ENCODE measurements around the gene TOMM34.
A peak's percentile ranks its signal among the peaks of the same experiment; 100 is the strongest.

Gene TOMM34

GRCh38 chr20:44960103-44960852 is at the start of gene TOMM34:
Gene TOMM34, minus strand, starts transcription at chr20:44960397. Its CDS starts 64 bp downstream, at chr20:44960333.
- DNase-seq, result peak; percentile 76 to 80

DNA sequence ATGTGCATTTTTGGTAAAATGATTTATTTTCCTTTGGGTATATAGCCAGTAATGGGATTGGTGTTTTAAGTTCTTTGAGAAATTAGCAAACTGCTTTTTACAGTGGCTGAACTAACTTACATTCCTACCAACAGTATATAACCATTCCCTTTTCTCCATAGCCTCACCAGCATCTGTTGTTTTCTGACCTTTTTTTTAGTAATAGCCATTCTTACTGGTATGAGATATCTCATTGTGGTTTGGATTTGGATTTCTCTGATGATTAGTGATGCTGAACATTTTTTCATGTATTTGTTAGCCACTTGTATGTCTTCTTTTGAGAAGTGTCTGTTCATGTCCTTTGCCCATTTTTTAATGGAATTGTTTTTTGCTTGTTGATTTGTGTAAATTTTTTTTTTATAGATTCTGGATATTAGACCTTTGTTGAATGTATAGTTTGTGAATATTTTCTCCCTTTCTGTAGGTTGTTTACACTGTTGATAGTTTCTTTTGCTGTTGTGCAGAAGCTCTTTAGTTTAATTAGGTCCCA is 48.4 kb upstream of the TOMM34 start:
- DNase-seq, result no peak

- no peak for DNase-seq
Measured at GRCh38 chr20:44997668-44998067, 37.5 kb upstream of the TOMM34 start.

GRCh38 chr20:44997171-44997570 is 37.0 kb upstream of the TOMM34 start:
- DNase-seq, result no peak

- DNase-seq, result peak in 1 of 2 donors; percentile 55
Measured at GRCh38 chr20:44993343-44993742, 33.1 kb upstream of the TOMM34 start.

- DNase-seq, result no peak
Measured at GRCh38 chr20:44990957-44991356, 30.8 kb upstream of the TOMM34 start.

DNA sequence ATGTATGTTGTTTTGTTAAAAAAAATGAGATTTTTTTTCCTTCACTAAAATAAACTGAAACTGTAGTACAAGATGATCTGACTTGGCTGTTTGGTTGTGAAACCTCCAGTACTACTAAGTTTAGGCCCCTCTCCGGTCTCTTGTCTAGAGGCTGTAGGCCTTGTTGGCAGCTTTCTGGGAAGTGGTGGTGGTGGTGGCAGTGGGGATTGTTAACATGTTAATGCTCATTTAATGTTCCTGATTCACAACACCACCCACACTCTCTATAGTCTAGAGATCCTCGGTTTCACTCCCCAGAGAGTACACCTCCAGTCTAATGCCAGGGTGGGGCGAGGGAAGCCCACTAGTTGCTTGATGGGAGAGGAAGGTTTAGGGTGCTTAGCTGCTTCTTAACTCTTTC is 30.2 kb upstream of the TOMM34 start:
- peak in 1 of 2 donors; percentile 31 for DNase-seq

GRCh38 chr20:44988631-44989171 is 28.5 kb upstream of the TOMM34 start:
- no peak for DNase-seq

- no peak for DNase-seq
Measured at GRCh38 chr20:44983093-44983674, 23.0 kb upstream of the TOMM34 start.

DNA sequence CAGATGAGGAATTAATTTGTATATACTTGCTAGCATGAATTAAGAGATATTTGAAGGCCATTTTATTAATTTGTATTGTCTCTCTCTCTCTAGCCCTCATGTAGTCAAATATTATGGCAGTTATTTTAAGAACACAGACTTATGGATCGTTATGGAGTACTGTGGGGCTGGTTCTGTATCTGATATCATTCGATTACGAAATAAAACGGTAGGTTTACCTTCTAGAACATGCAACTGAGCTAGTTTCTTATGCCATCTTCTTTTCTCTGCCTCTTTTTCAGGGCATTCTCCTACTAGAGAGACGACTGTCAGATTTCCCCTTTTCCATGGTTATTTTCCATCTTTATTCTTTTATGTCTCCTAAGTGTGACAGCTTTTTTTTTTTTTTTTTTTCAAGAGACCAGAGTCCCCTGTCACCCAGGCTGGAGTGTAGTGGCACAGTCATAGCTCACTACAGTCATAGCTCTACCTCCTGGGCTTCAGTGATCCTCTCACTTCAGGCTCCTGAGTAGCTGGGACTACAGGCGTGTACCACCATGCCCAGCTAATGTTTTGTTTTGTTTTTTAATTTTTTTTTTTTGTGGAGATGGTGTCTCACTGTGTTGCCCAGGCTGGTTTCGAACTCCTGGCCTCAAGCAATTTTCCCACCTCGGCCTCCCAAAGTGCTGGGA is 21.7 kb upstream of the TOMM34 start:
- no peak for DNase-seq

DNA sequence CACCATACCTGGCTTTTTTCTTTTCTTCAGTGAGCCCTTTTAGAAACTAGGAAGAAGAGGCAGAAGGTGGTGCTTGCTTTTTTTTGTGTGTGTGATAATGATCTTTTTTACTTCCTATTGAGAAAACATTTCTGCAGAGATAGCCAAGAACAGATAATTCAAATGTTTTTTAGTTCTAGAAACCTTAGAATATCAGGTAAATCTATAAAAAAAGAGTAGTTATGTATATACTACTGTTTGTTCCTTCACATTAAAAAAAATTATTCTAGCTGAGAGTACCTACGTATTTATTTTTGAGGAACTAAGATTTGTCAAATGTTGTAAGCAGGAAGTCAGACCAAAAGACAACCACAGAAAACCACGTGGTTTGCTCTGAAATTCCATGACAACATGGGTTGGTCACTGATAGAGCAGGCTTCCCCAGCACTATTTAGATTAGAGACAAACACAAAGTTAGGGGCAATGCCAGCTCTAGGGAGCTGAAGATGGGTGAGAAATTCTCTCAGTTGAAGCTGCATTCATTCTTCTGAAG is 19.0 kb upstream of the TOMM34 start:
- peak in 1 of 2 donors; percentile 81 for DNase-seq

- no peak for DNase-seq
Measured at GRCh38 chr20:44976698-44977097, 16.5 kb upstream of the TOMM34 start.

- no peak for DNase-seq
Measured at GRCh38 chr20:44973053-44973452, 12.9 kb upstream of the TOMM34 start.

DNA sequence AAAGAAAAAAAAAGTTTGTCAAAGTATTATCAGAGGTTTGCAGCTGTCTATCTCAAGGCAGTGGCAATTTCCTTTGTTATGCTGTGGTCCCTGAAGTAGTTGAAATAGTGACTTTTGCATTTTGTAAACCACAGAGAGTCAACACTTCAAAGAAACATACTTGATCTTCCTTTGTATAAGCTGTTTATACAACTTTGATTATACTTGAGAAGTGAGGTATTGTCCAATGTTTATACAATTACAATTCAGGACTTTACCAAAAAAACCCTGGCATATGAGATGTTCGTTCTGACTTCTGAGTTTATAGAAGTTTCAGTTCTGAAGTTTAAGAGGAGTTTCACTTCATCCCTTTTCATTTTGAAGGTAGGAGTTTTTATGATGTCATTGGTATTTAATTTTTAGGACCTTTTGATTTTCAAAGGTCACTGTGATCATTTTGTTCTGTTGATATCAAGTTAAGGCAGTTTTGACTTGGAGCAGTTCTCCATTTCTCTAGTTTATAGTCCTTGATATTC is 10.1 kb upstream of the TOMM34 start:
- DNase-seq, result peak in 1 of 2 donors; percentile 21

DNA sequence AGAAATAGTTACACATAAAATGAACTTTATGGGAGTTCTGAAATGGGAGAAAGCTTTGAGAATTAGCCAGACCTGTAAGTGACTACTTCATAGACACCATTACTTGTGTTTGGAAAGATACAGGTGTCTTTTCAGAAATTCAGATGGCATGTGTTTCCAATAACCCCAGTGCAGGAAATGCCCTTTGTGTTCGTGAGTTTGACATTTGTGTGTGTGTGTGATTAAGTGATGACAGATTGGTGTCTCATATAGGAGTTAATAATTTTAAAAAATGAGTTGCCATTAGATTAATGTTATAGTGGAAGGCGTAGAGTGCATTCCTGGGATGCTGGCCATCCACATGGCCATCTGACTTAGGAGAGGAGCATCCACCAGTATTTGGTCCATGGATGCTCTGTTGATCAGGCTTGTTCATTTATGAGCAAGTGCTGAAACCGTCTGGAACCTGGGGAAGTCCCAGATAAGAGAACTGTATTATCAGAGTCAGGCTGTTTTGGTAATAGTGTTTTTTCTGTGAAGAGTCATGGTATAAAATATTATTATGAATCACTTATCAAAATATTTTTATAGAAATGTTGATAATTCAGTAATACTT is 9.2 kb upstream of the TOMM34 start:
- no peak for DNase-seq

- DNase-seq, result peak in 1 of 2 donors; percentile 86
Measured at GRCh38 chr20:44967207-44967807, 7.1 kb upstream of the TOMM34 start.

DNA sequence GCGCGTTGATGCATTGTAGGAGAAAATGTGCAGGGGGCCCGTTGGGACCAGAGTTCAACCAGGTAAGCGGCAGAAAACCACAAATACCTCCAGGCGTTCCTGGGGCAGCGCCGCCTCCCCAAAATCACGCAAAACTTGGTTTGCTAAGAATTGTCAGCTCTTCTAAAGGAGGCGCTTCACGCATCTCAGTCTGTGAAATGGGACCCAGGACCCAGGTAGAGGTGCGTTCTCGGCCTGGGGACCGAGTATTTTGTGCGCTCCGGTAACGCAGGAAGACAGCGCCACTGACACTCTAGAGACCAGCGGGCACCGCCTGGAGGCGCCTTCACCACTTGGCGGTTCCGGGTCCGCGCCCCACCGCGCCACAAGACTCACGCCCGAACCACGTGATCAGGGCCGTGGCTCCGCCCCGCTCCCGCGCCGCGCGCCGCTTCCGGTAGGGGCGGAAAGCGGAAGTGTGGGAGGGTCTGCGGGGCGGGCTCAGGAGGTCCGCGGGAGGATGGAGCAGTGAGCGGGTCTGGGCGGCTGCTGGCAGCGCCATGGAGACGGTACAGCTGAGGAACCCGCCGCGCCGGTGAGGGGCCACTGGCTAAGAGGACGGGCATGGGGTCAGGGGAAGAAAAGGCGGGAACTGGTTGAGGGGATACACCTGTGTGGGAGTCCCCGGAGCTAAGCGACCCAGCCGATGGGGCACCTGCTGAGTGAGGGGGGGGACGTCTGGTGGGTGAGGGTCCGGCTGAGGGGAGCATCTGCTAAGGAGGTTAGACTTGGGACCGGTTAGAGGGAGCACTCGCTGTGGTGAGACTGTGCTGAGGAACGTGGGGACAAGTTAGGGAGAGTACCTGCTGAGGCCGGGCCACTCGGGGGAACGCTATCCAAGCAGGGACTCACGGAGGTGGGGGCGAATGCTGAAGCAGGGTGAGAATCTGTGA is 6.1 kb upstream of the TOMM34 start, which contains the start of gene STK4:
STK4 (plus strand) TSS at position 483 of the 932 bp plus-strand sequence; CDS start at position 540, 57 bp downstream.
- peak; percentile 83 to 84 for DNase-seq

DNA sequence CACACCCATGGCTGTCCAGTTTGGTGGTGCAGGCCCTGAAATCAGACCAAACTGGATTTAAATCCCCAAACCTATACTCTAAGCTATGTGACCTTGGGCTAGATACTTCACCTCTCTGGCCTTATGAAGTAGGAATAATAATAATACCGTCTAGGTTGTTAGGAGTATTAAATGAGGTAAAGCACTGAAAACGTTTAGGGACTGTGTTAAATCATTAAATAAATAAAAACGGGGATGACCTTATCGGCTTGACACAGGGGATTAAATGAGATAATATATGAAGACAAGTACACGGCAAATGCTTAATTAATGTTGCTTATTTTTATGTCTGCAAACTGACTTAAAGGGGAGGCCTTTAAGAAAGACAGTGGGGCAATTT is 5.4 kb upstream of the TOMM34 start:
- DNase-seq, result no peak

- DNase-seq, result no peak
Measured at GRCh38 chr20:44963325-44964215, 3.4 kb upstream of the TOMM34 start.

DNA sequence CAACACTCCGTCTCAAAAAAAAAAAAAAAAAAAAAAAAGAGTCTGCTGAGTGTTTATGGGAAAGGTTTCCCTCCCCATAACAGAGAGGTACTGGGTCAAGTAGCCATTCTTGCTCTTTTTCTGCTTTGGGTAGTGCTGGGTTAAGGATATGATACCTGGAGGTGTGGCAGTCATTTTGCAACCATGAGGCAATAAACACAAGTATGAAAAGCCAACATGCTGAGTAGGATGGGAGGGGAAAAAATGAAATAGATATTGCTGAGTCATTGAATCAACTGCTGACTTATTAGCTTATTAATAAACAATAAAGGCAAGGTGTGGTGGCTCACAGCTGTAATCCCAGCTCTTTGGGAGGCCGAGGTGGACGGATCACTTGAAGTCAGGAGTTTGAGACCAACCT is 2.3 kb upstream of the TOMM34 start:
- no peak for DNase-seq
